RCC 7860 (cell line): ENCODE measurements around the gene RTL10.

Experiments
- DNase-seq: peaks from one replicate; pipeline ENCODE4 v3.0.0-alpha.2; 2015; ENCODE audit warnings: low spot score
- FAIRE-seq: peaks from 2 replicates; lab custom pipeline; 2012; peaks lifted over from hg19 to GRCh38; lab: Jason Lieb, UNC

RTL10 gene

GRCh38 chr22:19866665-19867009 lies 12.0 kb upstream of the RTL10 start:
- FAIRE-seq: no peak

GRCh38 chr22:19865141-19865829 lies 10.6 kb upstream of the RTL10 start:
- FAIRE-seq (no peak), DNase-seq (no peak)

More at GRCh38 chr22:19866665-19867009, 12.0 kb upstream of the RTL10 start:
- DNase-seq: no peak

- DNase-seq: no peak
- FAIRE-seq: no peak
Observed at GRCh38 chr22:19864538-19865106, 9.9 kb upstream of the RTL10 start.

- FAIRE-seq (no peak), DNase-seq (no peak)
Observed at GRCh38 chr22:19863571-19863970, 8.9 kb upstream of the RTL10 start.

GRCh38 chr22:19862619-19863246 lies 8.1 kb upstream of the RTL10 start:
- DNase-seq (no peak), FAIRE-seq (no peak)

- FAIRE-seq: no peak
Observed at GRCh38 chr22:19859861-19860510, 5.3 kb upstream of the RTL10 start.

GRCh38 chr22:19857382-19857781 lies 2.7 kb upstream of the RTL10 start:
- DNase-seq (no peak), FAIRE-seq (no peak)

More at GRCh38 chr22:19859861-19860510, 5.3 kb upstream of the RTL10 start:
- DNase-seq: no peak

GRCh38 chr22:19855504-19856409 lies 1.1 kb upstream of the RTL10 start:
- FAIRE-seq: no peak
- DNase-seq: peak; percentile 54

GRCh38 chr22:19853879-19854777 lies 546 bp downstream of the RTL10 start:
- DNase-seq: no peak
- no peak for FAIRE-seq

- DNase-seq (no peak), FAIRE-seq (no peak)
Observed at GRCh38 chr22:19853058-19853878, 1.4 kb downstream of the RTL10 start.

GRCh38 chr22:19852177-19852781 lies 2.4 kb downstream of the RTL10 start:
- FAIRE-seq: no peak
- DNase-seq: no peak

- FAIRE-seq (no peak), DNase-seq (no peak)
Observed at GRCh38 chr22:19851291-19852176, 3.1 kb downstream of the RTL10 start.

- no peak for FAIRE-seq
- no peak for DNase-seq
Observed at GRCh38 chr22:19850763-19851109, 3.9 kb downstream of the RTL10 start.

GRCh38 chr22:19849835-19850762 lies 4.6 kb downstream of the RTL10 start:
- DNase-seq: no peak
- FAIRE-seq: no peak

- no peak for FAIRE-seq
- DNase-seq: peak; percentile 48
Observed at GRCh38 chr22:19848298-19849224, 6.1 kb downstream of the RTL10 start.

GRCh38 chr22:19847345-19847632 lies 7.4 kb downstream of the RTL10 start:
- FAIRE-seq (no peak), DNase-seq (no peak)
